ENCODE measurements around the gene HMMR.
A peak's percentile ranks its signal among the peaks of the same experiment; 100 is the strongest.
"Not testable (repeated sequence)": the region's sequence is repeated elsewhere in the genome, so short reads cannot be mapped to it uniquely, and the experiment has no call there.

HMMR gene, protein sequence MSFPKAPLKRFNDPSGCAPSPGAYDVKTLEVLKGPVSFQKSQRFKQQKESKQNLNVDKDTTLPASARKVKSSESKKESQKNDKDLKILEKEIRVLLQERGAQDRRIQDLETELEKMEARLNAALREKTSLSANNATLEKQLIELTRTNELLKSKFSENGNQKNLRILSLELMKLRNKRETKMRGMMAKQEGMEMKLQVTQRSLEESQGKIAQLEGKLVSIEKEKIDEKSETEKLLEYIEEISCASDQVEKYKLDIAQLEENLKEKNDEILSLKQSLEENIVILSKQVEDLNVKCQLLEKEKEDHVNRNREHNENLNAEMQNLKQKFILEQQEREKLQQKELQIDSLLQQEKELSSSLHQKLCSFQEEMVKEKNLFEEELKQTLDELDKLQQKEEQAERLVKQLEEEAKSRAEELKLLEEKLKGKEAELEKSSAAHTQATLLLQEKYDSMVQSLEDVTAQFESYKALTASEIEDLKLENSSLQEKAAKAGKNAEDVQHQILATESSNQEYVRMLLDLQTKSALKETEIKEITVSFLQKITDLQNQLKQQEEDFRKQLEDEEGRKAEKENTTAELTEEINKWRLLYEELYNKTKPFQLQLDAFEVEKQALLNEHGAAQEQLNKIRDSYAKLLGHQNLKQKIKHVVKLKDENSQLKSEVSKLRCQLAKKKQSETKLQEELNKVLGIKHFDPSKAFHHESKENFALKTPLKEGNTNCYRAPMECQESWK

GRCh38 chr5:163460562-163461171 lies at the start of gene HMMR:
HMMR (plus strand) TSS chr5:163460632; CDS start chr5:163460693, 61 bp downstream.
- Histone ChIP-seq H3K4me3 (ENCODE audit: low read length in 2 of 2) (peak within 1 kb of the TSS; percentile 88 to 91), H3K27ac (ENCODE audit: low read depth in 2 of 2, low read length in 2 of 2) (peak within 1 kb of the TSS; percentile 95 to 96), H3K9me3 (ENCODE audit: control insufficient read depth in 2 of 2, low read length in 2 of 2) (no peaks in the 10 kb centered on the region), H3K4me1 (ENCODE audit: control insufficient read depth in 2 of 2, insufficient read depth in 2 of 2, low read length in 2 of 2) (peaks cover 12 to 17% of the 10 kb centered on the region in 2 donors), H3K36me3 (ENCODE audit: control insufficient read depth in 2 of 2, insufficient read depth in 2 of 2, low read length in 2 of 2) (peaks cover 3% of the 10 kb centered on the region in 2 donors), H3K9ac (ENCODE audit: low read depth in 1 of 2, low read length in 2 of 2) (peak within 1 kb of the TSS; percentile 87), H3K27me3 (ENCODE audit: control insufficient read depth in 2 of 2, insufficient read depth in 2 of 2, low read length in 2 of 2) (no peaks in the 10 kb centered on the region)

DNA sequence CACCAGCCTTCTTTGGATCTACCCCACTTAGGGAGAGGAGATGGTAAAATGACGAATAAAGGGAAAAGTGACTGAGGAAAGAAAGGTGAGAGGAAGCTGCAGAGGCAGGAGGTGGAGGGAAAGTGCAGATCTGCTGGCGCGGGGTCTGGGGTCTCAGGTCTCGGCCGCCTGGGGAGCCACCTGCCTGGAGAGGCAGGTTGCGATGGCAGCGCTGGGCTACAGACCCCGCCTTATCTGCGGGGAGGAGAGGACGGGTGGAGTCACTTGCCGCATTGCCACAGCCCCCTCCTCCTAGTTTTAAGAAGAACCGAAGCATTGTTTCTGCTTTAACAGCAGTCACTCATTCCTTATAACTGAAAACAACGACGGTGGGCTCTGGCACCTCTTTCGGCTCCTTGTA lies 44.8 kb upstream of the HMMR start:
- not testable (repeated sequence) for H3K27me3 ChIP-seq (ENCODE audit: control insufficient read depth in 2 of 2, insufficient read depth in 2 of 2, low read length in 2 of 2); H3K27ac ChIP-seq (ENCODE audit: low read depth in 2 of 2, low read length in 2 of 2); H3K4me3 ChIP-seq (ENCODE audit: low read length in 2 of 2); H3K9ac ChIP-seq (ENCODE audit: low read depth in 1 of 2, low read length in 2 of 2); H3K4me1 ChIP-seq (ENCODE audit: control insufficient read depth in 2 of 2, insufficient read depth in 2 of 2, low read length in 2 of 2); H3K36me3 ChIP-seq (ENCODE audit: control insufficient read depth in 2 of 2, insufficient read depth in 2 of 2, low read length in 2 of 2); H3K9me3 ChIP-seq (ENCODE audit: control insufficient read depth in 2 of 2, low read length in 2 of 2)

DNA sequence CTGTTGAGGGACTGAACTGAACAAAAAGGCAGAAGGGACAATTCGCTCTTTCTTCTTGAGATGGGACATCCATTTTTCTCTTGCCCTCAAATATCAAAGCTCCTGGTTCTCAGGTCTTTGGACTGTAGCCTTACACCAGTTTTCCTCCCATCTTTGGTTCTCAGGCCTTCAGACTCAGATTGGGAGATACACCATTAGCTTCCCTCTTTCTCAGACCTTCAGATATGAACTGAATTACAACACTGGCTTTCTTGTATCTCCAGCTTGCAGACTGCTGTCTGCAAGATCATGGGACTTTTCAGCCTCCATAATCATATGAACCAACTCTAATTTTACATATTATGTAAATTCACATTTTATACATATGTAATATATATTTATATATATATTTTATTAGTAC lies 35.6 kb upstream of the HMMR start:
- no peaks in the 10 kb centered on the region for H3K27me3 ChIP-seq (ENCODE audit: control insufficient read depth in 2 of 2, insufficient read depth in 2 of 2, low read length in 2 of 2)

GRCh38 chr5:163426128-163426527 lies 34.3 kb upstream of the HMMR start:
- H3K36me3 ChIP-seq (ENCODE audit: control insufficient read depth in 2 of 2, insufficient read depth in 2 of 2, low read length in 2 of 2); H3K9me3 ChIP-seq (ENCODE audit: control insufficient read depth in 2 of 2, low read length in 2 of 2); H3K4me3 ChIP-seq (ENCODE audit: low read length in 2 of 2); H3K27me3 ChIP-seq (ENCODE audit: control insufficient read depth in 2 of 2, insufficient read depth in 2 of 2, low read length in 2 of 2); H3K27ac ChIP-seq (ENCODE audit: low read depth in 2 of 2, low read length in 2 of 2); H3K9ac ChIP-seq (ENCODE audit: low read depth in 1 of 2, low read length in 2 of 2); H3K4me1 ChIP-seq (ENCODE audit: control insufficient read depth in 2 of 2, insufficient read depth in 2 of 2, low read length in 2 of 2): not testable (repeated sequence)

More for the DNA sequence above, 35.6 kb upstream of the HMMR start:
- Histone ChIP-seq H3K4me1 (ENCODE audit: control insufficient read depth in 2 of 2, insufficient read depth in 2 of 2, low read length in 2 of 2) (peaks cover 0 to 3% of the 10 kb centered on the region in 2 donors), H3K27ac (ENCODE audit: low read depth in 2 of 2, low read length in 2 of 2) (no peak overlapping the region), H3K9ac (ENCODE audit: low read depth in 1 of 2, low read length in 2 of 2) (no peak overlapping the region), H3K9me3 (ENCODE audit: control insufficient read depth in 2 of 2, low read length in 2 of 2) (no peaks in the 10 kb centered on the region), H3K4me3 (ENCODE audit: low read length in 2 of 2) (no peak overlapping the region), H3K36me3 (ENCODE audit: control insufficient read depth in 2 of 2, insufficient read depth in 2 of 2, low read length in 2 of 2) (no peaks in the 10 kb centered on the region)

- Histone ChIP-seq H3K9ac (ENCODE audit: low read depth in 1 of 2, low read length in 2 of 2) (no peak overlapping the region), H3K4me1 (ENCODE audit: control insufficient read depth in 2 of 2, insufficient read depth in 2 of 2, low read length in 2 of 2) (peaks cover 12 to 25% of the 10 kb centered on the region in 2 donors), H3K36me3 (ENCODE audit: control insufficient read depth in 2 of 2, insufficient read depth in 2 of 2, low read length in 2 of 2) (no peaks in the 10 kb centered on the region), H3K9me3 (ENCODE audit: control insufficient read depth in 2 of 2, low read length in 2 of 2) (no peaks in the 10 kb centered on the region), H3K4me3 (ENCODE audit: low read length in 2 of 2) (no peak overlapping the region), H3K27me3 (ENCODE audit: control insufficient read depth in 2 of 2, insufficient read depth in 2 of 2, low read length in 2 of 2) (no peaks in the 10 kb centered on the region), H3K27ac (ENCODE audit: low read depth in 2 of 2, low read length in 2 of 2) (no peak overlapping the region)
Observed at GRCh38 chr5:163432544-163432943, 27.9 kb upstream of the HMMR start.

DNA sequence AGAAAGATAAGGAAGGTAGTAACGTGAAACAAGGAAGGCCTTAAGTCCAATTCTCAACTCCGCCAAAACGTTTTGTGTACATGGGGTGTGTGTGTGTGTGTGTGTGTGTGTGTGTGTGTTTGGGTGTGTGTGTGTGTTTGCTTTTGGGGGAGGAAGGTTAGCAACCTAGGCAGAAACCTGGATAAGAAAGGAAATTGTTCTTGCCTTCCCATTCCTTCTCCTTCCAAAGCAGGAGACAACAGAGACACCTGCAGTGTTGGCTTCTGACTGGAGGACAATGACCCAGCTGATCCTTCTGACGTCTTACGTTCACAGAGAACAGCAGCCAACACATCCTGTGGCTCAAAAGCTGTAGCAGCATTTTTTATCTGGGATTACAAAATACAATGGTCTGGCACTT lies 27.2 kb upstream of the HMMR start:
- Histone ChIP-seq H3K27me3 (ENCODE audit: control insufficient read depth in 2 of 2, insufficient read depth in 2 of 2, low read length in 2 of 2) (no peaks in the 10 kb centered on the region), H3K4me3 (ENCODE audit: low read length in 2 of 2) (no peak overlapping the region)

GRCh38 chr5:163434401-163434866 lies 26.0 kb upstream of the HMMR start:
- H3K4me3 ChIP-seq (ENCODE audit: low read length in 2 of 2), result peak overlapping the region in 1 of 2 donors; percentile 24
- H3K36me3 ChIP-seq (ENCODE audit: control insufficient read depth in 2 of 2, insufficient read depth in 2 of 2, low read length in 2 of 2), result peaks cover 0 to 4% of the 10 kb centered on the region in 2 donors
- H3K9me3 ChIP-seq (ENCODE audit: control insufficient read depth in 2 of 2, low read length in 2 of 2), result no peaks in the 10 kb centered on the region
- H3K9ac ChIP-seq (ENCODE audit: low read depth in 1 of 2, low read length in 2 of 2), result no peak overlapping the region
- peaks cover 16 to 35% of the 10 kb centered on the region in 2 donors for H3K4me1 ChIP-seq (ENCODE audit: control insufficient read depth in 2 of 2, insufficient read depth in 2 of 2, low read length in 2 of 2)
- H3K27me3 ChIP-seq (ENCODE audit: control insufficient read depth in 2 of 2, insufficient read depth in 2 of 2, low read length in 2 of 2), result no peaks in the 10 kb centered on the region
- H3K27ac ChIP-seq (ENCODE audit: low read depth in 2 of 2, low read length in 2 of 2), result peak overlapping the region; percentile 7 to 44

More for the DNA sequence above, 27.2 kb upstream of the HMMR start:
- Histone ChIP-seq H3K9me3 (ENCODE audit: control insufficient read depth in 2 of 2, low read length in 2 of 2) (no peaks in the 10 kb centered on the region), H3K27ac (ENCODE audit: low read depth in 2 of 2, low read length in 2 of 2) (peak overlapping the region; percentile 7 to 74), H3K4me1 (ENCODE audit: control insufficient read depth in 2 of 2, insufficient read depth in 2 of 2, low read length in 2 of 2) (peaks cover 12 to 30% of the 10 kb centered on the region in 2 donors), H3K36me3 (ENCODE audit: control insufficient read depth in 2 of 2, insufficient read depth in 2 of 2, low read length in 2 of 2) (no peaks in the 10 kb centered on the region), H3K9ac (ENCODE audit: low read depth in 1 of 2, low read length in 2 of 2) (peak overlapping the region in 1 of 2 donors; percentile 24)

GRCh38 chr5:163436515-163436914 lies 23.9 kb upstream of the HMMR start:
- H3K9ac ChIP-seq (ENCODE audit: low read depth in 1 of 2, low read length in 2 of 2), result no peak overlapping the region
- H3K9me3 ChIP-seq (ENCODE audit: control insufficient read depth in 2 of 2, low read length in 2 of 2), result no peaks in the 10 kb centered on the region
- H3K4me1 ChIP-seq (ENCODE audit: control insufficient read depth in 2 of 2, insufficient read depth in 2 of 2, low read length in 2 of 2), result peaks cover 16 to 46% of the 10 kb centered on the region in 2 donors
- peaks cover 6 to 11% of the 10 kb centered on the region in 2 donors for H3K36me3 ChIP-seq (ENCODE audit: control insufficient read depth in 2 of 2, insufficient read depth in 2 of 2, low read length in 2 of 2)
- peak overlapping the region; percentile 83 to 92 for H3K4me3 ChIP-seq (ENCODE audit: low read length in 2 of 2)
- peak overlapping the region; percentile 19 to 27 for H3K27ac ChIP-seq (ENCODE audit: low read depth in 2 of 2, low read length in 2 of 2)
- no peaks in the 10 kb centered on the region for H3K27me3 ChIP-seq (ENCODE audit: control insufficient read depth in 2 of 2, insufficient read depth in 2 of 2, low read length in 2 of 2)

- Histone ChIP-seq H3K4me1 (ENCODE audit: control insufficient read depth in 2 of 2, insufficient read depth in 2 of 2, low read length in 2 of 2) (peaks cover 16 to 46% of the 10 kb centered on the region in 2 donors), H3K9ac (ENCODE audit: low read depth in 1 of 2, low read length in 2 of 2) (peak overlapping the region; percentile 66 to 96), H3K27me3 (ENCODE audit: control insufficient read depth in 2 of 2, insufficient read depth in 2 of 2, low read length in 2 of 2) (no peaks in the 10 kb centered on the region), H3K27ac (ENCODE audit: low read depth in 2 of 2, low read length in 2 of 2) (peak overlapping the region; percentile 93 to 96), H3K4me3 (ENCODE audit: low read length in 2 of 2) (peak overlapping the region; percentile 83 to 92), H3K36me3 (ENCODE audit: control insufficient read depth in 2 of 2, insufficient read depth in 2 of 2, low read length in 2 of 2) (peaks cover 6 to 11% of the 10 kb centered on the region in 2 donors), H3K9me3 (ENCODE audit: control insufficient read depth in 2 of 2, low read length in 2 of 2) (no peaks in the 10 kb centered on the region)
Observed at GRCh38 chr5:163437011-163437308, 23.5 kb upstream of the HMMR start.
